ACC112 (cell line): ENCODE results near the gene MRPL37.

ENCODE experiments used
- H2AFZ ChIP-seq: fragments of 200-600 bp; sonication (generic); one replicate; pipeline ENCODE4 v1.6.0; 2017; ENCODE audit warnings: antibody characterized with exemption, low read length; ENCODE audit not compliant: unreplicated experiment
- H3K27ac ChIP-seq: fragments of 200-600 bp; sonication (generic); 2 replicates; pipeline ENCODE4 v1.5.1; 2014; ENCODE audit warnings: low read depth, mild to moderate bottlenecking, antibody characterized with exemption, low read length, moderate library complexity
- H3K27me3 ChIP-seq: fragments of 200-600 bp; sonication (generic); 2 replicates; pipeline ENCODE4 v1.6.1; 2014; ENCODE audit warnings: mild to moderate bottlenecking, antibody characterized with exemption, low read length, moderate library complexity, mixed read lengths; ENCODE audit not compliant: insufficient read depth
- H3K36me3 ChIP-seq: fragments of 200-600 bp; sonication (generic); 2 replicates; pipeline ENCODE4 v1.6.1; 2016; ENCODE audit warnings: mild to moderate bottlenecking, antibody characterized with exemption, low read length, moderate library complexity, mixed read lengths; ENCODE audit not compliant: insufficient read depth
- H3K4me1 ChIP-seq: fragments of 200-600 bp; sonication (generic); one replicate; pipeline ENCODE4 v1.6.1; 2016; ENCODE audit warnings: low read length, mixed read lengths; ENCODE audit not compliant: insufficient read depth, unreplicated experiment, control insufficient read depth
- H3K4me3 ChIP-seq: fragments of 200-600 bp; sonication (generic); 2 replicates; pipeline ENCODE4 v1.5.1; 2014; ENCODE audit warnings: mild to moderate bottlenecking, low read depth, low read length
- H3K79me2 ChIP-seq: fragments of 200-600 bp; sonication (generic); one replicate; pipeline ENCODE4 v1.6.0; 2016; ENCODE audit warnings: low read length; ENCODE audit not compliant: control insufficient read depth, unreplicated experiment, insufficient read depth

MRPL37 gene

DNA sequence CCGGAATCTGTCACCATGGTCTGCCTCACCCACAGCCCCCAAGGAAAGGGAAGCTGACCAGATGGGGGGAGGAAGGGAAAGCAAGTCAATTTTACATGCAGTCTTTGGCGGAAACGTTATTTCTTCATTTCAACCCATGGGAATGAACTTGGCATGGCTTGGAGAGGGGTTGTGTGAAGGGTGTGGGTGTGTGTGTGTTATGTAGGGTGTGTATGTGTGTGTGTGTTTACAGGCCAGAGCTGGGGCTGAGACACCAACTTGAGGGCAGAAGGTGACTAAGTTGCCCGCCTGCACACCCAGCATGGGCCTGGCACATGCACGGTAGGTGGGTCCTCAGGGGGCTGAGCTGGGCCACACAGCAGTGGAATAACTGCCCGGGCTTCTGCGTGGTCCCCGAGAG lies 65.2 kb downstream of the MRPL37 start:
- Histone ChIP-seq H3K4me3 (no peak overlapping the region), H3K36me3 (no peaks in the 10 kb centered on the region), H3K27me3 (no peaks in the 10 kb centered on the region), H3K4me1 (no peaks in the 10 kb centered on the region), H3K79me2 (no peaks in the 10 kb centered on the region), H2AFZ (no peak overlapping the region), H3K27ac (no peak overlapping the region)

DNA sequence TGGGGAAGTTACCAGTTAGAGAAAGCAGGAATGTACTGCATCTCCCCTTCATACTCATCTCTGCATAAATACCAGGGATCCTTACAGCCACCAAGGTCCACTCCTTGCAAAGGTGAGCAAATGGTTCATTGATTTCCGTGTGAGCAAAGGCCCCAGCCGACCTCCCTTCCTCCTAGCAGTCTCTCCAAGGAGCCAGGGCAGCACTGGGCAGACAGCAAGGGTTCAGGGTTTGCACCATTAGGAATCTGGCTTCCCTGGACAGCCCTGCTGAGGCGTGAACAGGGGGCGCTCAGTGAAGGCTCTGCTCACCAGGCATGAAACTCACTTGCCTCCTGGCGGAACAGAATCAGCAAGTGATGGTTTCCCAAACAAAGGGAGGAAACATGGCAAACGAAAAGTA lies 65.7 kb downstream of the MRPL37 start:
- Histone ChIP-seq H3K4me1 (no peaks in the 10 kb centered on the region), H3K27me3 (no peaks in the 10 kb centered on the region), H2AFZ (no peak overlapping the region), H3K27ac (no peak overlapping the region), H3K4me3 (no peak overlapping the region), H3K79me2 (no peaks in the 10 kb centered on the region), H3K36me3 (no peaks in the 10 kb centered on the region)

DNA sequence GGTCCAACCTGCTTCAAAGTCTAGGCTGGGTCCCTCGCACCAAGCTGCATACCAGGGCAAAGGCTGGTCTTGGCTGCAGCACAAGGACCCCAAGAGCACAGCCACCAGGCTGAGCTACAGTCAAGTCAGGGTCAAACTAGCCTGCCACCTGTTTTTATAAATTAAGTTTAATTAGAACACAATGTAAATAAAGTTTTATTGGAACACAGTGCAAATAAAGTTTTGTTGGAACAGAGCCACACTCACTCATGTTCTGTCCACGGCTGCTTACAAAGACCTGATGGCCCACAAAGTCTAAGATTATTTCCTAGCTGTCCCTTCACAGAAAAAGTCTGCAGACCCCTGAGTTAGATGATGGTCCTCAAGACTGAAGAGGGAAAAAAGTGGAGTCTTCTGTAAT lies 66.2 kb downstream of the MRPL37 start:
- Histone ChIP-seq H3K4me1 (no peaks in the 10 kb centered on the region), H3K27me3 (no peaks in the 10 kb centered on the region), H3K36me3 (no peaks in the 10 kb centered on the region), H3K79me2 (no peaks in the 10 kb centered on the region), H3K27ac (no peak overlapping the region), H3K4me3 (no peak overlapping the region), H2AFZ (no peak overlapping the region)

DNA sequence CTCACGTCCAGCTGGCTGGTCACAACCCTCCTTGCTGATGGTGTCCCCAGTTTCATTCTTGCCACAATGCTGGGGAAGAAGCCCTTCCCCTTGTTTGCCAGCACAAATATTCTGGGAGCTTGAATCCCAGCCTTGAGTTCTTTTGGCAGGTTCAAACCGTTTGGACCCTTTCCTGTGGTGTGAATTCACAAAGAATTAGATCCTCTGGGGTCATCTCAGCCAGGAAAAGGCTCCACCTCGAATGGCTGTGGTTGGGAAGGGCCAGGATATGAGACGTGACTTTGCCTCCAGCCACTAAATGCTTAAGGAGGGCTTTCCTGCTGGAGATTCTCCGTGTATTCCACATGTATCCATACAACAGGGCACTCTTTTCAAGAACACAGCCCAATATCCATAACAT lies 66.9 kb downstream of the MRPL37 start:
- Histone ChIP-seq H3K27me3 (no peaks in the 10 kb centered on the region), H3K27ac (no peak overlapping the region), H3K4me1 (peaks cover 2% of the 10 kb centered on the region), H2AFZ (no peak overlapping the region), H3K4me3 (no peak overlapping the region), H3K79me2 (no peaks in the 10 kb centered on the region), H3K36me3 (no peaks in the 10 kb centered on the region)
